RWPE2 (cell line): ENCODE measurements around the gene NHLRC2.

Experiments used
- ATAC-seq: fragments of 200-7000 bp; cut with Tn5 transposase; 3 replicates; pipeline ENCODE4 v1.9.1; 2021; ENCODE audit warnings: low read depth
- DNase-seq: peaks from one replicate; pipeline ENCODE4 v3.0.0-alpha.2; 2020; ENCODE audit warnings: low spot score
- H3K27ac ChIP-seq: fragments of 450-650 bp; 2 replicates; pipeline ENCODE4 v1.5.1; 2017; ENCODE audit warnings: mild to moderate bottlenecking; ENCODE audit not compliant: poor library complexity, severe bottlenecking
- H3K27me3 ChIP-seq: fragments of 250-450 bp; sonication (Bioruptor Pico); 2 replicates; pipeline ENCODE4 v1.5.1; 2021; ENCODE audit warnings: mild to moderate bottlenecking, moderate library complexity; ENCODE audit not compliant: insufficient read depth, poor library complexity, severe bottlenecking
- H3K36me3 ChIP-seq: fragments of 250-450 bp; sonication (Bioruptor Pico); 2 replicates; pipeline ENCODE4 v1.5.1; 2020; ENCODE audit warnings: low read depth, mild to moderate bottlenecking, moderate library complexity
- H3K4me1 ChIP-seq: fragments of 250-450 bp; sonication (Bioruptor Pico); 2 replicates; pipeline ENCODE4 v1.5.1; 2021; ENCODE audit warnings: mild to moderate bottlenecking, moderate library complexity; ENCODE audit not compliant: insufficient read depth, poor library complexity, severe bottlenecking
- H3K4me3 ChIP-seq: fragments of 250-450 bp; sonication (Bioruptor Pico); 2 replicates; pipeline ENCODE4 v1.5.1; 2021; ENCODE audit warnings: mild to moderate bottlenecking, moderate library complexity; ENCODE audit not compliant: severe bottlenecking
- H3K9me3 ChIP-seq: fragments of 250-450 bp; sonication (Bioruptor Pico); 2 replicates; pipeline ENCODE4 v1.5.1; 2021; ENCODE audit warnings: mild to moderate bottlenecking, moderate library complexity; ENCODE audit not compliant: severe bottlenecking
- CTCF ChIP-seq: fragments of 450-650 bp; IDR thresholded peaks from one replicate; pipeline ENCODE4 v1.5.1; 2017; ENCODE audit warnings: mild to moderate bottlenecking, moderate library complexity; ENCODE audit not compliant: poor library complexity, severe bottlenecking

Gene NHLRC2

GRCh38 chr10:113930482-113931057 is 76.1 kb downstream of the NHLRC2 start:
- H3K9me3 ChIP-seq = no peaks in the 10 kb centered on the region
- no peaks in the 10 kb centered on the region for H3K27me3 ChIP-seq
- TF ChIP-seq CTCF = no peak
- H3K27ac ChIP-seq = no peak overlapping the region
- DNase-seq (no peak), ATAC-seq (no peak)
- no peaks in the 10 kb centered on the region for H3K36me3 ChIP-seq
- no peak overlapping the region for H3K4me3 ChIP-seq
- no peaks in the 10 kb centered on the region for H3K4me1 ChIP-seq

- Histone ChIP-seq H3K9me3 (no peaks in the 10 kb centered on the region), H3K27me3 (no peaks in the 10 kb centered on the region), H3K27ac (no peak overlapping the region), H3K36me3 (no peaks in the 10 kb centered on the region), H3K4me1 (no peaks in the 10 kb centered on the region), H3K4me3 (no peak overlapping the region)
- ATAC-seq (no peak), DNase-seq (no peak)
- TF ChIP-seq CTCF = no peak
Observed at GRCh38 chr10:113932854-113933253, 78.4 kb downstream of the NHLRC2 start.

GRCh38 chr10:113933894-113934532 is 79.6 kb downstream of the NHLRC2 start:
- DNase-seq (no peak), ATAC-seq (no peak)

DNA sequence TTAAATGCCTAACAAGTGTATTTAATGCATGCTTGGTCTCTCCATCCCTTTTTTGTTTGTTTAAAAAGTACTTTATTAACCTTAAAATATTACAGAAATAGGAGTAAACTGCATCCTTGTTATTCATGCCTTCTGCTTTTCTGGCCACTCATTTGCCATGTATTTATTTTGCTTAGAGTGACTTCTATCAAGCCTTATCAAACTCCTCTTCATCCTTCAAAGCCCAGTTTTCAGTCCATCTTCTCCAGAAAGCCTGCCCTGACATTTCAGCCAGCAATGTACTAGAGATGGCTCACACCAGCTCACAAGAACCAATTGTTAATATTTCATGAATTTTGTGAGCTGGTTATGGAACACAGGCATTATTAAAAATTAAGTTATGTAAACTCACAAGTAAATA is 82.8 kb downstream of the NHLRC2 start:
- no peaks in the 10 kb centered on the region for H3K27me3 ChIP-seq
- DNase-seq (no peak), ATAC-seq (no peak)
- H3K27ac ChIP-seq = no peak overlapping the region
- no peaks in the 10 kb centered on the region for H3K4me1 ChIP-seq
- no peaks in the 10 kb centered on the region for H3K9me3 ChIP-seq
- no peak for TF ChIP-seq CTCF
- H3K36me3 ChIP-seq = no peaks in the 10 kb centered on the region
- H3K4me3 ChIP-seq = no peak overlapping the region

More at GRCh38 chr10:113933894-113934532, 79.6 kb downstream of the NHLRC2 start:
- no peaks in the 10 kb centered on the region for H3K9me3 ChIP-seq
- no peaks in the 10 kb centered on the region for H3K36me3 ChIP-seq
- H3K4me3 ChIP-seq = no peak overlapping the region
- H3K27me3 ChIP-seq = no peaks in the 10 kb centered on the region
- H3K27ac ChIP-seq = no peak overlapping the region
- no peaks in the 10 kb centered on the region for H3K4me1 ChIP-seq
- no peak for TF ChIP-seq CTCF

DNA sequence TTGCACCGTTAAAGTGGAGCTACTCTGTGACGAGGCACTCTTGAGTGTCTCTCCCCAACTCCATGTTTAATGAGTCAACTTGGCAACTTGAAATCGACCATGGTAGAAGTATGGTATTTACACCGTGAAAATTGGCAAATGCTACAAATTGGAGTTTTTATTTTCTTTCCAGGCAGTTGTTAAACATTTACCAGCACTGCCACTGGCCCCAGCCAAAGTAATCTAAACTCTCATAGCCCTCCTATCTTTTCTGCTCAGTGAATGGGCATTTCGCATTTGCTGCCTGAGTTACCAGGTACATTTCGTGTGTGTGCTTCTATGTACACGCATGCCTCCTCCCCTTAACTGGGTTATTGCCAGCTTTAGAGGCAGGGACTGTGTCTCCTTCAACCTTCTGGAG is 83.3 kb downstream of the NHLRC2 start:
- DNase-seq (no peak), ATAC-seq (no peak)
- no peak for TF ChIP-seq CTCF
- Histone ChIP-seq H3K27me3 (no peaks in the 10 kb centered on the region), H3K4me3 (no peak overlapping the region), H3K27ac (no peak overlapping the region), H3K36me3 (no peaks in the 10 kb centered on the region), H3K9me3 (no peaks in the 10 kb centered on the region), H3K4me1 (no peaks in the 10 kb centered on the region)
